ENCODE results near the gene HLA-DRB5.
"Not testable (repeated sequence)": the region's sequence is repeated elsewhere in the genome, so short reads cannot be mapped to it uniquely, and the experiment has no call there.

Gene HLA-DRB5

DNA sequence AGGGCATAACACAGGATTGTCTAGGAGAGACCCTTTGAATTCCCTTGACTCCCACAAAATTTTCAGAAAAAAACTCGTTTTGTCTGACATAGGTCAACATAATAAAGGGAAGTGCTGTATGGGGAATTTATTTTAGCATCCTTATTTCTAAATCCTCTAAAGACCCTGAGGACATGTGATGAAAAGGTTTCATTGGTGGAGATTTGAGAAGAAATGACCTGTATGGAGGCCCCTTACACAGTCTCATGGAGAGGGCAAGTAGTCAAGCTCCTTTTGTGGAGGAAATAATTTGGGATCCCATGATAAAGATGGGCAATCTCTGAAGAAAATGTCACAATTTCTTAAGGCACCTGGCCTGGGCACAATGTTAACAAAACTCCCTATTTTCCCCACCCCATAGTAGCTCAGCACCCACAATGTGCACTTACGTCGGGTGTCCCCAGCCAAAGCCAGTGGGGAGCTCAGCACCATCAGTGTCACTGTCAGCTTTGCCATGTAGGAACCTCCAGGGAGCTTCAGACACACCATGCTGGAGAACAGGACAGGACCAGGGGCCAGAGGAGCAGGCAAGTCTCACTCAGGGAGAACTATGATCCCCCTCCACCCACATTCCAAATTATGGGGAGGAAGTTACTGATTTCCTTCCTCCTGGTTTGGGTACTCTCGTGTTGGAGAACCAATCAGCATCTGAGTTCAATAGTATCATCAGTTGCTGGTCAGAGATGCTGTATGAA, at the start of gene HLA-DRB5:
HLA-DRB5 (minus strand) TSS at position 591 of the 734 bp plus-strand sequence; CDS start at position 528, 63 bp downstream.
- DNase-seq, result no peak

DNA sequence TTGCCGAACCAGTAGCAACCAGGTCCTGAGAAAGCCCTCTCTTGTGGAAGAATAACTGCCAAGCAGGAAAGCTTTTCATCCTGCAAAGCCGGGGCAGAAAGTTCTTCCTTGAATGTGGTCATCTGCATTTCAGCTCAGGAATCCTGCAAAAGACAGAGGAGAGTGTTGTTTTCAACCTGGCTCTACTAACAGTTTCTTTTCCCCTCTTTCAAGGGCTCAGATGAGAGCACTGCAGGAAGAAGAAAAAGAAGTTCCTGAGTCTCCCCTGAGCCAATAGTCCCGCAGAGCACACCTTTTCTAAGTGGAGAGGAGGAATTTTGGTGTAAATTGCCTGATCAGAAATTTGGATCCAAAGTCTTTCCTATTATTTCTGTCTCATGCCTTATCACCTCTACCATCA, 48.9 kb upstream of the HLA-DRB5 start:
- DNase-seq, result no peak

DNA sequence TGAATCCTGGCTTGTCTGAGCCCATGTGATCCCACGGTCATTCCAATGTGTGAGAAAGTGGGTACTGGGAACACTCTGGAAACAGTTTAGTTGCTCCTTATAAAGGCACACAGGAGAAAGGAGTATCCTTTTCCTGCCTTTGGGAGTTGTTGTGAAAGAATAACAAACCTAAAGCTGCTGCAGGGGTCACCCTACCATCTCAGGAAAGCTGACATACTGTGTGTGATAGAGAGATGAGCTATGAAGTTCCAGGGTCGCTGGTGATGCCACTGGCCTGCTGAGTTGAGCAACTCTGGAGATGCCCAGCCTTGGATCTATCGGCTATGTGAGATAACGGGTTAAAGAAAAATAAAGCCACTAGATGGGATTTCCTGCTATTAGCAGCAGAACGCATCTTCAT, 47.4 kb upstream of the HLA-DRB5 start:
- DNase-seq, result not testable (repeated sequence)

DNA sequence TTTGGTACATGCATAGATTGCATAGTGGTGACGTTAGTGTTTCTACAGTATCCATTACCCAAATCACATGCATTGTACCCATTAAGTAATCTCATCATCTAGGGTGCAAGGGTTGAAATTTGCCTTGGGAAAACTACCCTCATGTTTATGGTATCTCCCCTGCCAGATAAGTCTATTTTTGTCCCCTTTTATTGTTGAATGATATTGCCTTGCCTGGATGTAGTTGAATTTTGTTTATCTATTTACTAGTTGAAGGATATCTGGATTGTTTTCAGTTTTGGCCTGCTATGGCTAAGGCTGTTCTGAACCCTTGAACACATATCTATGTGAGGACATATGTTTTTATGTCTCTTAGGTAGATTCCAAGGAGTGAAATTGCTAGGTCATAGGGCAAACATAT, 46.2 kb upstream of the HLA-DRB5 start:
- no peak for DNase-seq

DNA sequence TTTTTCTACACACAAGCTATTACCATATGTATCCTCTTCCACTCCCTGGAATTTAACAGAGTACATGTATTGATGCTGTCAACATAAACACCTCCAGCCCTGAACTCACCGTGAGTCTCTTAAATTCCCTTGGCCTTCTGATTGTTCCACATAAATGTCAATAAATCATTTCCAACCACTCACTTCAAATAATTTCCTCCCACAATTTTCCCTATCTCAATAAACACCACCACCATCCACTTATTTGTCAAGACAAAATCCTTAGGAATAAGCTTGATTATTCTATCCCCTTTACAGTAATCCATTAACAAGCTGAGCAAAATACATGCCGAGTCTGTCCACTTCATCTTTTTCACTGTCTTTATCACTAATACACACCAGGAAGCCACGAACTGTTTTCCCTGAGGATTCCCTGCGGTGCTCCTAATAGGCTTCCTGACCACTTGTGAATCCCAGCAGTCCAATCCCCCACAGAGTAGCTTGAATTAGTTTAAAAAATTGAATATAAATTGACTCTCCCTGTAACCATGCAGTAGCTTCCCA, 40.3 kb upstream of the HLA-DRB5 start:
- DNase-seq, result no peak

DNA sequence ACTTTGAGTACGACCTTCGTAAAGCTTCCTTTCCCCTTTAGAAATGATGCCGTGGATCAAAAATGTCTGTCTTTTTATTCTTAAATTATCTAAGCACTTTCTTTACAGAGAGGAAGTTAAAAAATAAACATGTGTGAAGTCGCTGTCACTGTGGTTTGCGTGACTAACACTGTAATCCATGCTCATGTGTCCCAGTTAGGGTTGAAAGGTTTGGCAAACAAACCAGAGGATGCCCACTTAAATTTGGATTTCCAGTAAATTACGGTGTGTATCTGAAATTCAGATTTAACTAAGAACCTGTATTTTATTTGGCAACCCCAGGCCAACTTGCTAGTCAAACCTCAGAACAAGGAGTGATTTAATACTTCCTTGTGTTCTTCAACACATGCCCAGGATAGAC, 38.5 kb upstream of the HLA-DRB5 start:
- DNase-seq, result no peak

DNA sequence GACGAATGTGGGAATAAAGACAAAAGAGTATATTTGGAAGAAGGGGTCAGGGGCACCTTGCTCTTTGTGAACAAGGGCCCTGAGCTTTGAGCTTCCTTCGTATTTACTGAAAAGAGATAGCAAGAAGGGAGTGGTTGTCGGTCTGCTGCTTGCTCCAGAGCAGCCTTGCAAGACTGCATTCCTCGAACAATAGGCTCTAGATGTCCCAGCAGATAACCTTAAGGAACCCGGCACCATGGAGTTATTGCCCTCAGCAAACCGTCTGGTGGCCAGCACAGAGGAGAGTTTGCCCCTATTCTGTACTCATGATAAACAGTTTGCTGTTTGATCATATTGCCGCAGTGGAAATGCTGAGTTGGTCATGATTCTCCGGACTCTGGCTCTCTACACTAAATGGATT, 36.9 kb upstream of the HLA-DRB5 start:
- DNase-seq, result no peak

DNA sequence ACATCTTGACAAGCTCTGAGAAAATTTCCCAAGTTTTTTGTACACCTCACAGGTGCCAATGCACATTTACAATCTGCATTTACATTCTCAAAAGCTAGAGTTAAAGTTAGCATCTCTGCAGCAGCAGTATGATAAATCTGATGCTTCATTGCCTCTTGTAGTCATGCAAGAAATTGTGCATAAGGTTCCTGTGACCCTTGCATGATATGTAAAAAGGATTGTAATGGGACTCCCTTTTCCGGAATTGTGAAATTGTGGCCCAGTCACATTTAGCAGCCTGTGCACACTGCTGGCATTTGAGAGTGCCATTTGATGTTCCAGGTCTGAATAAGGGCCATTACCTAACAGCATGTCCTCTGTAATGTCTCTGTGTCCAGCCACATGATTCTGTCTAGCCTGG, 35.4 kb upstream of the HLA-DRB5 start:
- no peak for DNase-seq

DNA sequence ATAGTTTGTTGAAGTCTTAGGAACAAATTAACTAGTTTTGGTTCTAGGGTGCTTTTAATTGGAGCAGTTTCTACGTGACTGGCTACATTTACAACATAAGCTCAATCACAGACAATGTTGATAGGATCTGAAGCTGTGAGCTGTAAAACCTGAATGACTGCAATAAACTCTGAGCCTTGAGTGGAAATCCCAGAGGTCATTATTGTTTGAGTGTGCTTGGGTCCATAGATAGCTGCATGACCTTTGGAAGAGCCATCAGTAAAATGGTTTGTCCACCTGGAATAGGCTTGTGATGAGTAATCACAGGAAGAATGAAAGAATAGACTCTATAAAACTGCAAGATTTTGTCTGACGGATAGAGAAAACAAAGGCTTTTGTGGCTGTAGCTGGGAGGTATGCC, 32.9 kb upstream of the HLA-DRB5 start:
- no peak for DNase-seq

DNA sequence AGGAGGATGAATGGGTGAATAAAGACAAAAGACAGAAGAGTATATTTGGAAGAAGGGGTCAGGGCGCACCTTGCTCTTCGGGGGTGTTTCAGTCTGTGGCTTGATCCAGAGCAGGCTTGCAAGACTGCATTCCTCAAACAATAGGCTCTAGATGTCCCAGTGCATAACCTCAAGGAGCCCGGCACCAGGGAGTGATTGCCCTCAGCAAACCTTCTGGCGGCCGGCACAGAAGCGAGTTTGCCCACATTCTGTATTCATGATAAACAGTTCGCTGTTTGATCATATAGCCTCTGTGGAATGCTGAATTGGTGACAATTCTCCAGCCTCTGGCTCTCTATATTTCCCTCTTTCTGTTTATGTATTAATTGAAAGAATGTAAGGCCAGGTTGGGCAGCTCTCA, 29.7 kb upstream of the HLA-DRB5 start:
- DNase-seq, result no peak

DNA sequence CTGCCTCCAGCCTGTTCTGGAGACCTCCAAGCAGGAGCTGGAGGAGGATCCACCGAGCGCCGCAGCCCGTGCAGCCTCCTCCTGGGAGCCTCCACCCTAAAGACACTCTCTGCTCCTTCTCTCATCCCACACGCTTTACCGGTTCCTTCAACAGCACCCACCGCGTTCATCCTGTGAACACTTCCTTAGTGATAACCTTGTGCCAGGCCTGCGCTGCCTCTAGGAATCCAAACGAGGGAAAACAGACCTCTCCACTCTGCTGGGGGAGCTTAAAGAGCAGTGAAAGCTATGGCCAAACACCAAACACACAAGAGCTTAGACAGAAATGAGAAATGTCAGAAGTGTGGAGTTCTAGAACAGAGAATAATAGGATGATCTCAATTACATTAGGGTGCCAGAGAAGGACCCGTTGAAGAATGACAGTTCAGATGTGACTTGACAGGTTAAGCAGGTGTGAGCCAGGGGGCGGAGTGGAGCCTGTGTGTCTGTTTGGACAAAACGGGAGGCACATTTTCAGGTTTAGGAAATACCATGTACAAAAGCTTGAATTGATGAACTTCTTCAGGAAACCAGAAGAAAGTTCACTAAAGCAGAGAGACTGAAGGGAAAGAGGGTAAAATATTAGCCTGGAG, 28.5 kb upstream of the HLA-DRB5 start:
- no peak for DNase-seq

DNA sequence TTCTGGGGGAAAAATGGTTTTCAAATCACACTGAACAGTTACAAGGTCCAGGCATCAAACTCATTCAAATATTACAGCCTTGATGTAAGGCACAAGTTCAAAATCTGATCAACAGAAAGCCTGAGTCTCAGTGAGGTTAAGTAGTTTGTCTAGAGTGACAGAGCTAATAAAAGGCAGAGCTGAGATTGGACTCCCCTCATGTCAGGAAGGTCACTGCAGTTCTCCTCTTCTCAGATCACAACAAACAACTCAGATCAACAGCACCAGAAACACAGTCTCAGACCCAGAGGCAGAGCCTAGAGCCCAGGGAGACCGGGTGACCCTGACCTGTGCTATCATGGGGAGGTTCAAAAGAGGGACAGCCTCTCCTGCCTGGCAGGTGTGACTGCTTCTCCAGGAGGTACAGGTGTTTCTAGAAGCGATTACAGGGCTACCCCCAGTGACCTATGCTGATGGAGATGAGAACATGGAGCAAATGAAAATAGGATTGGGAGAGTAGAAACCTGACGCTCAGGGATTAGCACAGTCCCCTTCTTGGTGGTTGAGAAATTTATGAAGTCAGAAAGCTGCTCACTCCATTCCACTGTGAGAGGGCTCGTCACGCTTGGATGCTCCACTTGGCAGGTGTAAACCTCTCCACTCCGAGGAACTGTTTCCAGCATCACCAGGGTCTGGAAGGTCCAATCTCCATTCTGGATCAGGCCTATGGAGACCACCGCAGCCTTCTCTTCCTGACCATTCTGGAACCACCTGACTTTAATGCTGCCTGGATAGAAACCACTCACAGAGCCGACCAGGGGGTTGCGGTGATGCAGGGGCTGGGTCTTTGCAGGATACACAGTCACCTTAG, 24.3 kb upstream of the HLA-DRB5 start:
- DNase-seq, result no peak

DNA sequence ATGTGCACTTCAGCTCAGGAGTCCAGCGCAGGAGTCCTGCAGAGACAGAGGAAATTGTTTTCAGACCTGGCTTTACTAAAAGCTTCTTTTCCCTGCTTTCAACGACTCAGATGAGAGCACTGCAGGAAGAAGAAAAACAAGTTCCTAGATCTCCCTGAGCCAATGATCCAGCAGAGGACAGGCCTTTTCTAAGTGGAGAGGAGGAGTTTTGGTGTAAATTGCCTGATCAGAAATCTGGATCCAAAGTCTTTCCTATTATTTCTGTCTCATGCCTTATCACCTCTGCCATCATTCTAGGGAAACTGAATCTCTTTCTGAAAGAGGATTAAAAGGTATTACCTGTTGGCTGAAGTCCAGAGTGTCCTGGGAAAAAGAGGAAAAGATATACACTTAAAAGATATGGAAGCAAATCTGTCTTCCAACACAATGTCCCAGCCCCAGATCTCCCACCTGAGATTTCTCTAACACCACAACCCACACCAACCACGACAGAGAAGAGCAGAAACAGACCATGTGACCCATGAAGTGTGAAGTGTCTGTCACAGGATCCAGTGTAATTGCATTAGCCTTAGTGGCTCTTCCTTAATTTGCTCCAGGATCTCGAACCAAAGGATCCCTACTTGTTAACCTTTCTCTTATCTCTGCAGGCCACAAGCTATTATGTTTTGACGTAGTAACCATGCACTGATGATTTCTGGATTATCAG, 23.1 kb upstream of the HLA-DRB5 start:
- no peak for DNase-seq

DNA sequence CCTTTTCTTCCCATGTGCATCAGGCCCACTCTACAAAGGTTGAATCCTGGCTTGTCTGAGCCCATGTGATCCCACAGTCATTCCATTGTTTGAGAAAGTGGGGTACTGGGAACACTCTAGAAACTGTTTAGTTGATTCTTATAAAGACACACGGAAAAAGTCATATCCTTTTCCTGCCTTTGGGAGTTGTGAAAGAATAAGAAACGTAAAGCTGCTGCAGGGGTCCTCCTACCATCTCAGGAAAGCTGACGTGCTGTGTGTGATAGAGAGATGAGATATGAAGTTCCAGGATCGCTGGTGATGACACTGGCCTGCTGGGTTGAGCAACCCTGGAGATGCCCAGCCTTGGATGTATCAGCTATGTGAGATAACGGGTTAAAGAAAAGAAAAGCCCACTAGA, 21.3 kb upstream of the HLA-DRB5 start:
- no peak for DNase-seq

DNA sequence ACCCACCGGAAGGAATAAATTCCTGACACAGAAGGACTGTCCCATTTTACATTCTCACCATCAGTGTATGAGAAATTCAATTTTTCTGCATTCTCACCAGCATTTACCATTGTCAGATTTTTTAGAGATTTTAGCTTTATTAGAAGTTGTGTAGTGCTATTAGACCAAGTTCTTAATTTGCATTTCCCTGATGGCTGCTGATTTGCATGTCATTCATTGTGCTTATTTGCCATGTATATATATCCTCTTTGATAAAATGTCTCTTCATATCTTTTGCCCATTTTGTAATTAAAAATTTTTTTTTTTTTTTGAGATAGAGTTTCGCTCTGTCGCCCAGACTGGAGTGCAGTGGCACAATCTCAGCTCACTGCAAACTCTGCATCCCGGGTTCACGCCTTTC, 9.8 kb upstream of the HLA-DRB5 start:
- no peak for DNase-seq

DNA sequence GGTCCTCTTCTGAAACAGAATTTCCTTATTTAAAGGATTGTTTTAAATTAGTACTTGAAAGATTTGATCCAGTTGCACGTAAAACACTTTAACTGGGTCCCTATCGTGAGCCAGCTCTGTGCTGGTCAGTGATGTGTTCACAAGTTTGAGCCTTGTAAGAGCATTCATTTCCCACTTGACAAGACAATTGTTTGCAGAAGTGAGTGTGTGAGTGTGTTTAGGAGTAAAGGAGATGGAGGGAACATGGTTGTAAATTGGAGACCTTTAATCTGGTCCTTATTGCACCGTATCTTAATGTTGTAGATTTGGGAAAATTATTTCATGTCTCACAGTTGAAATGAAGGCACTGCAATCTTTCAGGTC, 325 bp upstream of the HLA-DRB5 start:
- DNase-seq, result not testable (repeated sequence)

DNA sequence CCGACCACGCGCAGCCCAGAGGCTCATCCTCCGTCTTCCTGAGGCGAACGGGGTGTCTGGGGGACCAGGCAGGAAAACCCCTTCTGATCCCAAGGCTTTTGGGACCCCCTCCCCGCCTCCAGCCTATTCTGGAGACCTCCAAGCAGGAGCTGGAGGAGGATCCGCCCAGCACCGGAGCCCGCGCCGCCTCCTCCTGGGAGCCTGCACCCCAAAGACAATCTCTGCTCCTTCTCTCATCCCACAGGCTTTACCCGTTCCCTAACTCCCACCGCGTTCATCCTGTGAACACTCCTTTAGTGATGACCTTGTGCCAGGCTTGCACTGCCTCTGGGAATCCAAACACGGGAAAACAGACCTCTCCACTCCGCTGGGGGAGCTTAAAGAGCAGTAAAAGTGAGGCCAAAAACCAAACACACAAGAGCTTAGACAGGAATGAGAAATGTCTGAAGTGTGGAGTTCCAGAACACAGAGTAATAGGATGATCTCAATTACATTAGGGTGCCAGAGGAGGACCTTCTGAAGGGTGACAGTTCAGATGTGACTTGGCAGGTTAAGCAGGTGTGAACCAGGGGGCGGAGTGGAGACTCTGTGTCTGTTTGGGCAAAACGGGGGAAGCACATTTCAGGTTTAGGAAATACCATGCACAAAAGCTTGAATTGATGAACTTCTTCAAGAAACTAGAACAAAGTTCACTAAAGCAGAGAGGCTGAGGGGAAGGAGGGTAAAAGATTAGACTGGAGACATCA, 7.6 kb downstream of the HLA-DRB5 start:
- no peak for DNase-seq

DNA sequence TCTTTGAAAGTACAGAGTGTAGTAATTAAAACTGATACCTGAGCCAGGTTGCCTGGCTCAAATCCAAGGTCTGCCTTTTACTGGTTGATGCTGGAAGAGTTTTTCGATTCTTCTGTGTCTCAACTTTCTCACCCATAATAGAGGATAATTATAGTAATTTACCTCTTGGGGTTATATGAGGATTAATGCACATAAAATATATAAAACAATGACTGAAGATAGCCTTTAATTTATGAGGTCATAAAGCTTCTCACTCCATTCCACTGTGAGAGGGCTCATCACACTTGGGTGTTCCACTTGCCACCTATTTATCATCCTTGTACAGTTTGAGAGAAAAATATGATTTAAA, 10.2 kb downstream of the HLA-DRB5 start:
- no peak for DNase-seq

DNA sequence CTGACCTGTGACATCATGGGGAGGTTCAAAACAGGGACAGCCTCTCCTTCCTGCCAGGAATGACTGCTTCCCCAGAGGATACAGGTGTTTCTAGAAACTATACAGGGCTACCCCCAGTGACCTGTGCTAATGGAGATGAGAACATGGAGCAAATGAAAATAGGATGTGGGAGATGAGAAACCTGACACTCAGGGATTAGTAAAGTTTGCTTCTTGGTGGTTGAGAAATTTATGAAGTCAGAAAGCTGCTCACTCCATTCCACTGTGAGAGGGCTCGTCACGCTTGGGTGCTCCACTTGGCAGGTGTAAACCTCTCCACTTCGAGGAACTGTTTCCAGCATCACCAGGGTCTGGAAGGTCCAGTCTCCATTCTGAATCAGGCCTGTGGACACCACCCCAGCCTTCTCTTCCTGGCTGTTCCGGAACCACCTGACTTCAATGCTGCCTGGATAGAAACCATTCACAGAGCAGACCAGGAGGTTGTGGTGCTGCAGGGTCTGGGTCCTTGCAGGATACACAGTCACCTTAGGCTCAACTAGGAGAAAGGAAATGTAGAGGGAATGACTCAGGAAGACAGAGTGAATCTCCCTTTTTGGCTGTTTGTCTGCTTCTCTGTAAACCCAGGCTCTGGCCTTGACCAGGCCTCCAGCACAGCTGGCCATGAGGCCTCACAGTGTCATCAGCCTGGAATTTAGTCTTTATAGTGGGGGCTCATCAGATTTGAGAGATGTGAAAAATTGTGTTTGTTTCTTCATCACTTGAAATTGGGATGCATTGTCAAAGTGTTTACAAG, 10.8 kb downstream of the HLA-DRB5 start:
- no peak for DNase-seq

DNA sequence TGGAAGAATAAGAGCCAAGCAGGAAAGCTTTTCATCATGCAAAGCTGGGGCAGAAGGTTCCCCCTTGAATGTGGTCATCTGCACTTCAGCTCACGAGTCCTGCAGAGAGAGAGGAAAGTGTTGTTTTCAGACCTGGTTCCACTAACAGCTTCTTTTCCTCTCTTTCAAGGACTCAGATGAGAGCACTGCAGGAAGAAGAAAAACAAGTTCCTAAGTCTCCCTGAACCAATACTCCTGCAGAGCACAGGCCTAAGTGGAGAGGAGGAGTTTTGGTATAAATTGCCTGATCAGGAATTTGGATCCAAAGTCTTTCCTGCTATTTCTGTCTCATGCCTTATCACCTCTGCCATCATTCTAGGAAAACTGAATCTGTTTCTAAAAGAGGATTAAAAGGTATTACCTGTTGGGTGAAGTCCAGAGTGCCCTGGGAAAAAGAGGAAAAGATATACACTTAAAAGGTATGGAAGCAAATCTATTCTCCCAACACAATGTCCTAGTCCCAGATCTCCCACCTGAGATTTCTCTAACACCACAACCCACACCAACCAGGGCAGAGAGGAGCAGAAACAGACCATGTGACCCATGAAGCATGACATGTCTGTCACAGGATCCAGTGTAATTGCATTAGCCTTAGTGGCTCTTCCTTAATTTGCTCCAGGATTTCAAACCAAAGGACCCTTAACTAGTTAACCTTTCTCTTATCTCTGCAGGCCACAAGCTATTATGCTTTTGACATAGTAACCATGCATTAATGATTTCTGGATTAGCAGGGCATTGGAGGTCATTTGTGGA, 12.2 kb downstream of the HLA-DRB5 start:
- no peak for DNase-seq

DNA sequence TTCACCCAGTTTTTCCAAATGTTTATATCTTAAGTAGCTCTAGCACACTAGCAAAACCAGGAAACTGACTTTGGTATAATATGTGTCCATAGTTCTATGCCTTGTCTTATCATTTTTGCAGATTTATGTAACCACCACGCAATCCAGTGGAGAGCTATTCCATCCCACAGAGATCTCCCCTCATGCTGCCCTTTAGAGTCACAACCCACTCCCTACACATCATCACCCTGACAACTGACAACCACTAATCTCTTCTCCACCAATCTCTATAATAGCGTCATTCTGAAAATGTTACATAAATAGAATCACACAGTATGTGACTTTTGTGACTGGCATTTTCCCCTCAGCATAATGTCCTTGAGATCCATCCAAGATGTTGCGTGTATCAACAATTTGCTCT, 29.1 kb downstream of the HLA-DRB5 start:
- DNase-seq, result no peak
